Testis (tissue), 2 donors: Measurements from ENCODE around the gene VOPP1.

Experiments used
- CTCF ChIP-seq, 3 experiments: fragments of 450-650 bp in 2 of 3; fragments of 200-600 bp in 1 of 3; sonication (generic) in 1 of 3; IDR thresholded peaks; one replicate each; pipeline ENCODE4 v1.5.1; 2016 to 2019; ENCODE audit warnings: antibody characterized with exemption in 3 of 3, mild to moderate bottlenecking in 2 of 3, moderate library complexity in 1 of 3
- POLR2A ChIP-seq: fragments of 450-650 bp; IDR thresholded peaks from one replicate; pipeline ENCODE4 v1.6.1; 2017; ENCODE audit warnings: antibody characterized with exemption, mild to moderate bottlenecking, moderate library complexity

GRCh38 chr7:55517191-55517633 lies 55.1 kb downstream of the VOPP1 start:
- TF ChIP-seq POLR2A (no peak), CTCF (IDR thresholded peaks at IDR 0.05) (no peak)
